GM19193 (cell line): ENCODE results near the gene ARMH3.

ENCODE experiments used
- POLR2A ChIP-seq: IDR thresholded peaks from 4 replicates; pipeline ENCODE4 v1.6.1; 2011; ENCODE audit not compliant: insufficient read depth, insufficient read length; ENCODE audit errors: extremely low read depth

Gene ARMH3

GRCh38 chr10:102065561-102066398 is 9.8 kb upstream of the ARMH3 start:
- no peak for TF ChIP-seq POLR2A

GRCh38 chr10:102064868-102065560 is 9.0 kb upstream of the ARMH3 start, which contains the start of gene HPS6:
HPS6 (plus strand) TSS chr10:102065349; CDS start chr10:102065475, 126 bp downstream.
- TF ChIP-seq POLR2A: peak; percentile 82

- no peak for TF ChIP-seq POLR2A
These were observed 8.5 kb upstream of the ARMH3 start for GRCh38 chr10:102064503-102064867.

GRCh38 chr10:102059987-102060386 is 4.0 kb upstream of the ARMH3 start:
- no peak for TF ChIP-seq POLR2A

GRCh38 chr10:102046095-102046494 is 9.9 kb downstream of the ARMH3 start:
- TF ChIP-seq POLR2A: no peak

- TF ChIP-seq POLR2A: no peak
These were observed 10.7 kb downstream of the ARMH3 start for GRCh38 chr10:102045292-102045691.

GRCh38 chr10:102040305-102041050 is 15.5 kb downstream of the ARMH3 start:
- no peak for TF ChIP-seq POLR2A

- TF ChIP-seq POLR2A: no peak
These were observed 17.6 kb downstream of the ARMH3 start for GRCh38 chr10:102038410-102038809.

GRCh38 chr10:102033787-102034186 is 22.2 kb downstream of the ARMH3 start:
- no peak for TF ChIP-seq POLR2A

- TF ChIP-seq POLR2A: no peak
These were observed 28.7 kb downstream of the ARMH3 start for GRCh38 chr10:102027261-102027660.

- no peak for TF ChIP-seq POLR2A
These were observed 31.2 kb downstream of the ARMH3 start for GRCh38 chr10:102024799-102025198.

GRCh38 chr10:102020938-102021337 is 35.0 kb downstream of the ARMH3 start:
- TF ChIP-seq POLR2A: no peak

- no peak for TF ChIP-seq POLR2A
These were observed 38.7 kb downstream of the ARMH3 start for GRCh38 chr10:102017295-102017694.

- TF ChIP-seq POLR2A: no peak
These were observed 39.6 kb downstream of the ARMH3 start for GRCh38 chr10:102016416-102016815.

GRCh38 chr10:102010961-102011360 is 45.0 kb downstream of the ARMH3 start:
- TF ChIP-seq POLR2A: no peak
